Right lobe of liver (tissue), 6 donors: Measurements from ENCODE around the gene METTL21A. TPM values are rescaled to one million over a fixed set of nuclear protein-coding genes. Genes with fewer than 3 reads are reported as not detected.

Source experiments
- ATAC-seq, 4 donors: fragments of 200-7000 bp; cut with Tn5 transposase; one replicate each; pipeline ENCODE4 v1.9.1; 2020; ENCODE audit warnings: mild to moderate bottlenecking in 4 of 4, moderate library complexity in 4 of 4
- DNase-seq, 3 donors: peaks; one replicate each; pipeline ENCODE4 v3.0.0-alpha.2; 2020
- H3K27ac ChIP-seq, 3 donors: fragments of 200-600 bp; one replicate each; pipeline ENCODE4 v1.8.0; 2022
- H3K27me3 ChIP-seq, 2 donors: fragments of 200-600 bp; one replicate each; pipeline ENCODE4 v1.8.0; 2022
- H3K36me3 ChIP-seq, 4 donors: fragments of 200-600 bp; sonication (generic) in 1 of 4; one replicate each; pipeline versions ENCODE4 v1.5.1 to v1.8.0; 2017 to 2022; ENCODE audit warnings: control low read depth in 1 of 4
- H3K4me1 ChIP-seq, 4 donors: fragments of 200-600 bp; sonication (generic) in 1 of 4; one replicate each; pipeline versions ENCODE4 v1.5.1 to v1.8.0; 2017 to 2022; ENCODE audit warnings: control low read depth in 1 of 4
- H3K4me3 ChIP-seq, 3 donors: fragments of 200-600 bp; one replicate each; pipeline ENCODE4 v1.8.0; 2022
- H3K9me3 ChIP-seq, 4 donors: fragments of 200-600 bp; sonication (generic) in 1 of 4; one replicate each; pipeline versions ENCODE4 v1.5.1 to v1.8.0; 2017 to 2022; ENCODE audit warnings: control low read depth in 1 of 4
- CTCF ChIP-seq, 4 donors: fragments of 200-600 bp in 3 of 4; fragments of 450-650 bp in 1 of 4; IDR thresholded peaks; one replicate each; pipeline versions ENCODE4 v1.5.1 to v1.8.0; 2016 to 2022; ENCODE audit warnings: antibody characterized with exemption in 4 of 4, mild to moderate bottlenecking in 2 of 4
- POLR2A ChIP-seq: fragments of 450-650 bp; IDR thresholded peaks from one replicate; pipeline ENCODE4 v1.6.1; 2017; ENCODE audit warnings: antibody characterized with exemption, mild to moderate bottlenecking
- WGBS: methylation state at CpG from one replicate; pipeline ENCODE4 v1.1.6; 2018; ENCODE audit warnings: low coverage, low lambda C conversion rate; ENCODE audit not compliant: insufficient coverage; ENCODE audit errors: missing lambda C conversion rate; 5-methylcytosine and 5-hydroxymethylcytosine counted together
- intact Hi-C, 2 donors: fragments of 100-400 bp; cut with DNase I; formaldehyde crosslinking; loops; one replicate each; pipeline versions ENCODE4 v1.11.2 to v1.14.1; 2022
- long read RNA-seq: library from polyadenylated mRNA; unstranded; transcript quantifications from one replicate; pipeline ENCODE4 v2.0.0, GENCODE V29; 2019
- total RNA-seq, 6 experiments: library from RNA; depleted of rRNA in 2 of 6; stranded (reverse); fragments of >200 nt in 2 of 6; fragmentation: NEBNext Ultra II Directional in 3 of 6; extraction: Animal tissue kit (Norgen Biotek cat#: 25700) in 3 of 6; gene quantifications; one replicate each; pipeline versions ENCODE4 v1.1.0 to v1.2.4, GENCODE V29; 2016 to 2023
- donor health status: DM: no; HTN: yes; CAD: no.
- donor health status: DM: no; HTN: no; CAD: no.
- donor health status: DM: no; HTN: no; CAD: no.
- donor health status: DM: no; HTN: yes; CAD: no.
- donor health status: DM: no; HTN: yes; CAD: no.

The METTL21A gene
- 10 to 100 TPM in 3 of 6 experiments, 1 to 10 TPM in 3; 7.2 to 24.1 (median 9.8) TPM for total RNA-seq
- long read RNA-seq, full-length matches to known transcripts, result 3 of 4 reads
- long read RNA-seq, partial matches to known transcripts, result 0 of 4 reads
- long read RNA-seq, other reads (novel, unspliced or antisense), result 1 of 4 reads

- peak; percentile 81 to 91 (median 86) for ATAC-seq
- Histone ChIP-seq H3K9me3 (no peaks in the 10 kb centered on the region), H3K27me3 (no peaks in the 10 kb centered on the region), H3K27ac (peak within 1 kb of the TSS; percentile 95 to 97 (median 95)), H3K4me3 (peak within 1 kb of the TSS; percentile 78 to 97 (median 79)), H3K36me3 (peaks cover 0 to 14% (median 0%) of the 10 kb centered on the region in 4 donors), H3K4me1 (peaks cover 0 to 6% (median 2%) of the 10 kb centered on the region in 4 donors)
- TF ChIP-seq POLR2A, result peak; percentile 89
- TF ChIP-seq CTCF (IDR thresholded peaks at IDR 0.05), result peak; percentile 33 to 52 (median 43)
- intact Hi-C loops, result loop anchor here in 1 of 2 donors (10.0 kb wide), 1 partner anchor 110 kb away; no protein-coding TSS in a partner anchor
- peak; percentile 94 to 96 (median 96) for DNase-seq
- under 1% methylated on average over 18 of the region's 92 CpGs for WGBS
These were observed at the start of gene METTL21A for GRCh38 chr2:207625014-207625907. Gene METTL21A, minus strand, starts transcription at chr2:207625394. Its CDS starts 1,019 bp downstream, at chr2:207624375.

- H3K9me3 ChIP-seq, result no peaks in the 10 kb centered on the region
These were observed 49.6 kb upstream of the METTL21A start for GRCh38 chr2:207674826-207675225.

GRCh38 chr2:207674266-207674774, 49.1 kb upstream of the METTL21A start:
- Histone ChIP-seq H3K27me3 (no peaks in the 10 kb centered on the region), H3K27ac (no peak overlapping the region), H3K9me3 (no peaks in the 10 kb centered on the region), H3K36me3 (no peaks in the 10 kb centered on the region), H3K4me3 (no peak overlapping the region), H3K4me1 (no peaks in the 10 kb centered on the region)
- intact Hi-C loops, result no loop called here
- ATAC-seq, result no peak
- no peak for DNase-seq
- TF ChIP-seq POLR2A (no peak), CTCF (IDR thresholded peaks at IDR 0.05) (no peak)

More at GRCh38 chr2:207674826-207675225, 49.6 kb upstream of the METTL21A start:
- WGBS, result 69% methylated on average over 2 of the region's 2 CpGs
- no peaks in the 10 kb centered on the region for H3K36me3 ChIP-seq
- H3K27ac ChIP-seq, result no peak overlapping the region
- ATAC-seq (no peak), DNase-seq (no peak)
- no peaks in the 10 kb centered on the region for H3K4me1 ChIP-seq
- TF ChIP-seq POLR2A (no peak), CTCF (IDR thresholded peaks at IDR 0.05) (no peak)
- intact Hi-C loops, result no loop called here
- no peaks in the 10 kb centered on the region for H3K27me3 ChIP-seq
- no peak overlapping the region for H3K4me3 ChIP-seq

DNA sequence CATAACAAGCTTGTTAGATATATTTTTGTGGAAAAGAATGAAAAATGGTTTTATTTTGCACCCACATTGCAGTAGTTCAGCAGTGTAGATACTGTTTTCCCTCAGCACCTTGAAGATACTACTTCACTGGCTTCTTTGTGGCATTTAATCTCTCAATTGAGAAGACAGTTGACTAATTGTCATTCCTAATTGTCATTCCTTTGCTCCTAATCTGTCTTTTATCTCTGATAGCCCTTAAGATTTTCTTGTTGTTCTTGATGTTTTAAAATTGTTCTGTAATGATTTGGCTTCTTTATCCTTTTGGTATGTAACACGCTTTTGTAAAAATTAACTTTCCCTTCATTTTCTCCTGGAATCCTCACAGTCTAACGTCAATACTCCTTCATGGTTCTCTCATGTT, 48.2 kb upstream of the METTL21A start:
- no peaks in the 10 kb centered on the region for H3K36me3 ChIP-seq
- no peak overlapping the region for H3K27ac ChIP-seq
- H3K27me3 ChIP-seq, result no peaks in the 10 kb centered on the region
- H3K9me3 ChIP-seq, result no peaks in the 10 kb centered on the region
- no peak for DNase-seq
- intact Hi-C loops, result no loop called here
- TF ChIP-seq POLR2A (no peak), CTCF (IDR thresholded peaks at IDR 0.05) (no peak)
- H3K4me1 ChIP-seq, result no peaks in the 10 kb centered on the region
- WGBS, result 100% methylated on average over 1 of the region's 2 CpGs
- no peak for ATAC-seq
- H3K4me3 ChIP-seq, result no peak overlapping the region
